Measurements from ENCODE around the gene SIRT2. TPM values are rescaled to one million over a fixed set of nuclear protein-coding genes. Genes with fewer than 3 reads are reported as not detected.
A peak's percentile ranks its signal among the peaks of the same experiment; 100 is the strongest.
"Not testable (repeated sequence)": the region's sequence is repeated elsewhere in the genome, so short reads cannot be mapped to it uniquely, and the experiment has no call there.

Gene SIRT2
- total RNA-seq, 1 donor from 2014 or later: 32.7 TPM

- peak overlapping the region; percentile 75 for H3K27ac Mint-ChIP-seq
- POLR2A ChIA-PET: interaction anchor here (0.9 to 9.3 kb wide), 6 partner anchors 12 to 68 kb away, joined by 3 to 463 read pairs (median 9); partner anchors contain the start of genes ECH1, HNRNPL, MRPS12 and NFKBIB
- H3K9me3 Mint-ChIP-seq: no peaks in the 10 kb centered on the region
- H3K36me3 Mint-ChIP-seq (ENCODE audit: low read depth): peaks cover 7% of the 10 kb centered on the region
- intact Hi-C loops (cut with micrococcal nuclease): loop anchor here (10.0 kb wide), 1 partner anchor 308 kb away; no protein-coding TSS in a partner anchor
- ATAC-seq (ENCODE audit: low read depth): no peak
- H3K4me1 Mint-ChIP-seq: peaks cover 79% of the 10 kb centered on the region
- DNase-seq: no peak
- TF ChIP-seq, protein P1, sequence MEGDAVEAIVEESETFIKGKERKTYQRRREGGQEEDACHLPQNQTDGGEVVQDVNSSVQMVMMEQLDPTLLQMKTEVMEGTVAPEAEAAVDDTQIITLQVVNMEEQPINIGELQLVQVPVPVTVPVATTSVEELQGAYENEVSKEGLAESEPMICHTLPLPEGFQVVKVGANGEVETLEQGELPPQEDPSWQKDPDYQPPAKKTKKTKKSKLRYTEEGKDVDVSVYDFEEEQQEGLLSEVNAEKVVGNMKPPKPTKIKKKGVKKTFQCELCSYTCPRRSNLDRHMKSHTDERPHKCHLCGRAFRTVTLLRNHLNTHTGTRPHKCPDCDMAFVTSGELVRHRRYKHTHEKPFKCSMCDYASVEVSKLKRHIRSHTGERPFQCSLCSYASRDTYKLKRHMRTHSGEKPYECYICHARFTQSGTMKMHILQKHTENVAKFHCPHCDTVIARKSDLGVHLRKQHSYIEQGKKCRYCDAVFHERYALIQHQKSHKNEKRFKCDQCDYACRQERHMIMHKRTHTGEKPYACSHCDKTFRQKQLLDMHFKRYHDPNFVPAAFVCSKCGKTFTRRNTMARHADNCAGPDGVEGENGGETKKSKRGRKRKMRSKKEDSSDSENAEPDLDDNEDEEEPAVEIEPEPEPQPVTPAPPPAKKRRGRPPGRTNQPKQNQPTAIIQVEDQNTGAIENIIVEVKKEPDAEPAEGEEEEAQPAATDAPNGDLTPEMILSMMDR (IDR thresholded peaks at IDR 0.05): no peak
- peak overlapping the region; percentile 38 for H3K4me3 Mint-ChIP-seq
- CTCF ChIA-PET: interaction anchor here (0.7 kb wide), 1 partner anchor 8 kb away, joined by 3 read pairs; no protein-coding TSS in a partner anchor
- no peaks in the 10 kb centered on the region for H3K27me3 Mint-ChIP-seq
These were observed 36.9 kb downstream of the SIRT2 start for GRCh38 chr19:38862321-38863059.

GRCh38 chr19:38861368-38861767 is 38.0 kb downstream of the SIRT2 start:
- ChIA-PET CTCF (interaction anchor here (1.3 kb wide), 1 partner anchor 8 kb away, joined by 16 read pairs; no protein-coding TSS in a partner anchor), POLR2A (interaction anchor here (0.7 to 9.3 kb wide), 10 partner anchors 9 to 1266 kb away, joined by 3 to 463 read pairs (median 5); partner anchors contain the start of genes ECH1, EIF3K, FAM98C and HNRNPL)
- TF ChIP-seq, protein P1 (IDR thresholded peaks at IDR 0.05): no peak
- Mint-ChIP-seq H3K27me3 (no peaks in the 10 kb centered on the region), H3K36me3 (ENCODE audit: low read depth) (peaks cover 4% of the 10 kb centered on the region), H3K27ac (peak overlapping the region; percentile 41), H3K4me1 (peaks cover 82% of the 10 kb centered on the region), H3K9me3 (no peaks in the 10 kb centered on the region), H3K4me3 (no peak overlapping the region)
- ATAC-seq (ENCODE audit: low read depth): no peak
- DNase-seq: no peak
- intact Hi-C loops (cut with micrococcal nuclease): loop anchor here (10.0 kb wide), 1 partner anchor 307 kb away; no protein-coding TSS in a partner anchor

GRCh38 chr19:38859631-38860204 is 39.7 kb downstream of the SIRT2 start:
- POLR2A ChIA-PET: interaction anchor here (1.4 to 9.3 kb wide), 3 partner anchors 10 to 28 kb away, joined by 9 to 463 read pairs (median 69); partner anchors contain the start of genes ECH1, HNRNPL and RINL
- not testable (repeated sequence) for H3K36me3 Mint-ChIP-seq (ENCODE audit: low read depth); ATAC-seq (ENCODE audit: low read depth); H3K9me3 Mint-ChIP-seq; H3K27me3 Mint-ChIP-seq; DNase-seq
- H3K4me1 Mint-ChIP-seq: peaks cover 71% of the 10 kb centered on the region
- CTCF ChIA-PET: interaction anchor here (0.9 to 1.6 kb wide), 3 partner anchors 9 to 71 kb away, joined by 3 read pairs; partner anchors contain the start of genes MRPS12 and SARS2
- peak overlapping the region; percentile 2 for H3K4me3 Mint-ChIP-seq
- intact Hi-C loops (cut with micrococcal nuclease): loop anchor here (10.0 kb wide), 1 partner anchor 305 kb away; no protein-coding TSS in a partner anchor
- peak overlapping the region; percentile 32 for H3K27ac Mint-ChIP-seq

DNA sequence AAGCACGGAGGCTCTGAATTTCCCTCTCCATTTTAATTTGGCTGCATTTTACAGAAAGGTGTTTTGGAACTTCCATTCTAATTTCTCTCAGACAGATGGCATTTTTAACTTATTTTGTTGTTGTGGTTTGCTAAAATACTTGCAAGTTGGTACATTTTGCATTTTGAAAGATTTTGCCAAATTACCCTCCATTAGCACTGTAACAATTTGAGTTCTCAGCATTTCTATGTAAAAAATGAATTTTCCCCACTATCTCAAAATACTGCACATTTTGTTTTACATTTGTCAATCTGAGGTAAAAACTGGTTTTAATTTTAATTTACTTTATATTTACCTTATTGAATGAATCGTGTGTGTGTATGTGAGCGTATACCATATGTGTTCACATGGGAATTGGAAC is 42.6 kb downstream of the SIRT2 start:
- H3K4me3 Mint-ChIP-seq: peak overlapping the region; percentile 78
- TF ChIP-seq, protein P1 (IDR thresholded peaks at IDR 0.05): no peak
- DNase-seq: no peak
- no peak for ATAC-seq (ENCODE audit: low read depth)
- POLR2A ChIA-PET: interaction anchor here (0.6 to 3.0 kb wide), 11 partner anchors 8 to 1920 kb away, joined by 3 to 27 read pairs (median 5); partner anchors contain the start of genes ACTN4, ECH1, EID2B and HNRNPL
- H3K9me3 Mint-ChIP-seq: no peaks in the 10 kb centered on the region
- peaks cover 60% of the 10 kb centered on the region for H3K4me1 Mint-ChIP-seq
- CTCF ChIA-PET: interaction anchor here (1.2 to 2.7 kb wide), 2 partner anchors 13 to 31 kb away, joined by 3 to 11 read pairs; no protein-coding TSS in a partner anchor
- intact Hi-C loops (cut with micrococcal nuclease): no loop called here
- peaks cover 3% of the 10 kb centered on the region for H3K36me3 Mint-ChIP-seq (ENCODE audit: low read depth)
- peak overlapping the region; percentile 88 for H3K27ac Mint-ChIP-seq
- no peaks in the 10 kb centered on the region for H3K27me3 Mint-ChIP-seq

- H3K4me3 Mint-ChIP-seq; H3K27me3 Mint-ChIP-seq; H3K9me3 Mint-ChIP-seq; DNase-seq; H3K27ac Mint-ChIP-seq; H3K36me3 Mint-ChIP-seq (ENCODE audit: low read depth); CTCF ChIA-PET; ATAC-seq (ENCODE audit: low read depth); POLR2A ChIA-PET; intact Hi-C loops (cut with micrococcal nuclease): not testable (repeated sequence)
- peaks cover 63% of the 10 kb centered on the region for H3K4me1 Mint-ChIP-seq
These were observed 43.7 kb downstream of the SIRT2 start for GRCh38 chr19:38855751-38856150.

- H3K4me1 Mint-ChIP-seq: peaks cover 63% of the 10 kb centered on the region
- DNase-seq; CTCF ChIA-PET; H3K9me3 Mint-ChIP-seq; H3K27ac Mint-ChIP-seq; H3K27me3 Mint-ChIP-seq; H3K36me3 Mint-ChIP-seq (ENCODE audit: low read depth); H3K4me3 Mint-ChIP-seq; ATAC-seq (ENCODE audit: low read depth): not testable (repeated sequence)
- intact Hi-C loops (cut with micrococcal nuclease): loop anchor here (5.0 kb wide), 2 partner anchors 552 to 977 kb away; partner anchors contain the start of genes DYRK1B and ZFP36
- POLR2A ChIA-PET: interaction anchor here (9.5 kb wide), 1 partner anchor 9 kb away, joined by 463 read pairs; no protein-coding TSS in a partner anchor
These were observed 44.5 kb downstream of the SIRT2 start for GRCh38 chr19:38854961-38855360.
